Stomach (tissue), 9 donors: ENCODE measurements around the gene BST1. TPM values are rescaled to one million over a fixed set of nuclear protein-coding genes. Genes with fewer than 3 reads are reported as not detected.

Source experiments
- DNase-seq, 2 donors: peaks; one replicate each; pipeline versions ENCODE4 v3.0.0 to v3.0.0-alpha.2; 2013 to 2019
- H3K27ac ChIP-seq, 5 donors: fragments of 200-600 bp in 4 of 5; sonication (generic) in 4 of 5; one replicate each; pipeline ENCODE4 v1.5.1; 2013 to 2019; ENCODE audit warnings: mild to moderate bottlenecking in 1 of 5, moderate library complexity in 1 of 5
- H3K27me3 ChIP-seq, 3 donors: fragments of 200-600 bp; sonication (generic); one replicate each; pipeline ENCODE4 v1.5.1; 2017 to 2019; ENCODE audit warnings: mixed run types in 1 of 3
- H3K36me3 ChIP-seq, 4 donors: fragments of 200-600 bp; sonication (generic); 1 replicate in 3 of 4; 2 replicates in 1 of 4; pipeline ENCODE4 v1.5.1; 2016 to 2019
- H3K4me1 ChIP-seq, 4 donors: fragments of 200-600 bp; sonication (generic); one replicate each; pipeline ENCODE4 v1.5.1; 2016 to 2019
- H3K4me3 ChIP-seq, 4 donors: fragments of 200-600 bp; sonication (generic) in 3 of 4; one replicate each; pipeline ENCODE4 v1.5.1; 2016 to 2019; ENCODE audit warnings: mild to moderate bottlenecking in 1 of 4
- H3K9me3 ChIP-seq, 4 donors: fragments of 200-600 bp; sonication (generic); one replicate each; pipeline ENCODE4 v1.5.1; 2016 to 2019
- CTCF ChIP-seq, 7 experiments: fragments of 450-650 bp in 4 of 7; fragments of 200-600 bp in 3 of 7; sonication (generic) in 3 of 7; IDR thresholded peaks; one replicate each; pipeline ENCODE4 v1.5.1; 2016 to 2019; ENCODE audit warnings: antibody characterized with exemption in 7 of 7, control low read depth in 2 of 7, mild to moderate bottlenecking in 1 of 7
- EP300 ChIP-seq: sonication (generic); formaldehyde crosslinking; IDR thresholded peaks from one replicate; pipeline ENCODE4 v1.6.1; 2017; ENCODE audit warnings: antibody characterized with exemption
- POLR2A ChIP-seq, 4 donors: fragments of 450-650 bp; IDR thresholded peaks; one replicate each; pipeline ENCODE4 v1.6.1; 2016; ENCODE audit warnings: antibody characterized with exemption in 4 of 4, control low read depth in 2 of 4, mild to moderate bottlenecking in 1 of 4, moderate library complexity in 1 of 4
- POLR2AphosphoS5 ChIP-seq, 3 donors: sonication (generic); formaldehyde crosslinking; IDR thresholded peaks; one replicate each; pipeline ENCODE4 v1.6.1; 2016; ENCODE audit warnings: antibody characterized with exemption in 3 of 3
- WGBS, 5 donors: extraction: QIAGEN DNeasy Blood & Tissue Kit in 3 of 5; methylation state at CpG; one replicate each; pipeline versions ENCODE4 v1.1.5 to v1.1.7; 2013 to 2018; 5-methylcytosine and 5-hydroxymethylcytosine counted together
- intact Hi-C: fragments of 100-400 bp; cut with DNase I; formaldehyde crosslinking; loops from one replicate; pipeline ENCODE4 v1.15.1; 2023; ENCODE audit warnings: low total_unique reads
- polyA plus RNA-seq, 3 donors: library from polyadenylated mRNA; stranded (reverse); fragments of 200-250 nt; gene quantifications; one replicate each; pipeline ENCODE4 v1.2.3, GENCODE V29; 2013
- total RNA-seq, 5 donors: library from RNA; depleted of rRNA; stranded (reverse); fragments of >200 nt; gene quantifications; one replicate each; pipeline versions ENCODE4 v1.1.0 to v1.2.3, GENCODE V29; 2014 to 2016
- donor health status: healthy with polysubstance abuse.
- donor health status: Bipolar disorder and iron deficiency.
- donor health status: healthy.

The BST1 gene
- total and polyA plus RNA-seq, 8 donors, result 2.1 to 8.4 (median 2.8) TPM; not detected in 3

- Histone ChIP-seq H3K4me1 (no peaks in the 10 kb centered on the region), H3K36me3 (no peaks in the 10 kb centered on the region), H3K27ac (no peak overlapping the region), H3K9me3 (no peaks in the 10 kb centered on the region), H3K4me3 (no peak overlapping the region), H3K27me3 (no peaks in the 10 kb centered on the region)
- no peak for TF ChIP-seq POLR2A (IDR thresholded peaks at IDR 0.05)
- no peak for TF ChIP-seq CTCF (IDR thresholded peaks at IDR 0.05)
- no peak for TF ChIP-seq EP300
- TF ChIP-seq POLR2AphosphoS5 (IDR thresholded peaks at IDR 0.05), result no peak
- 38 to 43% (median 41%) methylated on average over 6 of the region's 6 CpGs for WGBS, 5 donors
- intact Hi-C loops, result no loop called here
- DNase-seq, result peak in 1 of 2 donors; percentile 58
Observed at GRCh38 chr4:15765910-15766697, 63.2 kb downstream of the BST1 start.

DNA sequence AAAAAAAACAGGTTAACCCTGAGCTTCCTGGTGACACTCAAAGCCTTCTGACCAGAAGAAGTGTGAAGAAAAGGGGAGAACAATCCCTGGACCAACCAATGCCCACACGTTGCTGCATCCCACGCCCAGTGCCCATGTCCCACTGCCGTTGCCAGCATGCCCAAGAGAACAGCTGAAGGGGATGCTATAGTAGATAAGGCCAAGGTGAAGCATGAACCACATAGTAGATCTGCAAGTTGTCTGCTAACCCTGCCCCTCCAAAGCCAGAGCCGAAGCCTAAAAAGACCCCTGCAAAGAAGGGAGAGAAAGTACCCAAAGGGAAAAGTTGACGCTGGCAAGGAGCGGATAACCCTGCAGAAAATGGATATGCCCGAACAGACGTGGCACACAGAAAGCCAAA lies 64.0 kb downstream of the BST1 start:
- H3K27ac ChIP-seq, result no peak overlapping the region
- H3K4me1 ChIP-seq, result no peaks in the 10 kb centered on the region
- H3K36me3 ChIP-seq, result no peaks in the 10 kb centered on the region
- no peak for TF ChIP-seq POLR2A (IDR thresholded peaks at IDR 0.05)
- TF ChIP-seq EP300, result no peak
- no peak for TF ChIP-seq POLR2AphosphoS5 (IDR thresholded peaks at IDR 0.05)
- TF ChIP-seq CTCF (IDR thresholded peaks at IDR 0.05), result no peak
- H3K4me3 ChIP-seq, result no peak overlapping the region
- H3K9me3 ChIP-seq, result no peaks in the 10 kb centered on the region
- intact Hi-C loops, result no loop called here
- WGBS, 5 donors, result 73 to 89% (median 82%) methylated on average over 8 of the region's 8 CpGs
- no peak for DNase-seq
- no peaks in the 10 kb centered on the region for H3K27me3 ChIP-seq

DNA sequence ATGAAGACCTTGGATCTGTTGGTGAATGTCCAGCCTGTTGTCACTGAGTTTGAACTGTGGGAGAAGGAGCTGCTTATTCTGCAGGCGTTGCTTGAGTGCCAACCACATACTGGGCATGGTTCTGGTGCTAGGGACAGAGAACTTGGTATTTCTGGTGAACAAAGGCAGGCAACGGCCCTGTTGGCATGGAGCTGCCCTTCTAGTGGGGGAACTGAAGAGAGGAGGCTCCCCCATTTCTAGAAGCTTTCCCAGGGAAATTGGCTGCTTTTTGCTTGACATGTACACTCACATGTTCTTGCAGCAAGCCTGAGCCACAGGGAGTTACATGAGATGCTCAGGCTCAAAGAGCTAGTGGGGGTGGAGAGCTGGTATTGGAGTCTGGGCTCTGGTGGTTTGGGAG lies 66.3 kb downstream of the BST1 start:
- intact Hi-C loops, result no loop called here
- WGBS, 5 donors, result 51 to 79% (median 62%) methylated on average over 2 of the region's 2 CpGs
- no peaks in the 10 kb centered on the region for H3K9me3 ChIP-seq

More for the DNA sequence above, 66.3 kb downstream of the BST1 start:
- TF ChIP-seq CTCF (IDR thresholded peaks at IDR 0.05) (no peak), POLR2AphosphoS5 (IDR thresholded peaks at IDR 0.05) (no peak), POLR2A (IDR thresholded peaks at IDR 0.05) (no peak), EP300 (no peak)
- no peak for DNase-seq
- Histone ChIP-seq H3K4me1 (no peaks in the 10 kb centered on the region), H3K36me3 (no peaks in the 10 kb centered on the region), H3K4me3 (no peak overlapping the region), H3K27me3 (no peaks in the 10 kb centered on the region), H3K27ac (no peak overlapping the region)
